Stimulated activated effector memory CD8-positive, alpha-beta T cell treated with anti-CD3 and anti-CD28 coated beads, Interleukin-12 subunit alpha, Interleukin-12 subunit beta, amount 100 ng/mL, for 72 hours (primary cell): ENCODE measurements around the gene FRRS1L.
"Not testable (repeated sequence)": the region's sequence is repeated elsewhere in the genome, so short reads cannot be mapped to it uniquely, and the experiment has no call there.

ENCODE experiments used
- ATAC-seq: fragments of 150-1000 bp; cut with Tn5 transposase; 2 replicates; pipeline ENCODE4 v1.10.0; 2021
- DNase-seq, 2 donors: peaks; one replicate each; pipeline ENCODE4 v3.0.0; 2021 to 2022; ENCODE audit warnings: low spot score in 2 of 2
- H3K27ac Mint-ChIP-seq: one replicate; pipeline ENCODE4 v1.8.0; 2022; ENCODE audit warnings: mild to moderate bottlenecking, mixed read lengths
- H3K36me3 Mint-ChIP-seq: one replicate; pipeline ENCODE4 v1.8.0; 2022; ENCODE audit warnings: mild to moderate bottlenecking, mixed read lengths
- H3K4me1 Mint-ChIP-seq: one replicate; pipeline ENCODE4 v1.8.0; 2022; ENCODE audit warnings: mixed read lengths
- H3K4me3 Mint-ChIP-seq: one replicate; pipeline ENCODE4 v1.8.0; 2022; ENCODE audit warnings: mild to moderate bottlenecking, mixed read lengths
- H3K9me3 Mint-ChIP-seq: one replicate; pipeline ENCODE4 v1.8.0; 2022; ENCODE audit warnings: mixed read lengths

The FRRS1L gene

DNA sequence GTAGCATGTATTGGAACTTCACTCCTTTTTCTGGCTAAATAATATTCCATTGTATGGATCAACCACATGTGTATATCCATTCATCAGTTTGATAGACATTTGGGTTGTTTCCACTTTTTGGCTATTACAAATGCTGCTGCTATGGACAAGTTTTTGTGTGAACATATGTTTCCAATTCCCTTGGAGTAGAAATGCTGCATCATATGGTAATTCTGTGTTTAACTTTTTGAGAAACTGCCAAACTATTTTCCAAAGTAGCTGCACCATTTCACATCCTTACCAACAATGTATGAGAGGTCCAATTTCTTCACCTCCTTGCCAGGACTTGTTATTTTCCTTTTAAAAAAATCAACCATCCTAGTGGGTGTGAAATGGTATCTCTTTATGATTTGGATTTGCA lies 8.4 kb downstream of the FRRS1L start:
- ATAC-seq: no peak
- no peak for DNase-seq

DNA sequence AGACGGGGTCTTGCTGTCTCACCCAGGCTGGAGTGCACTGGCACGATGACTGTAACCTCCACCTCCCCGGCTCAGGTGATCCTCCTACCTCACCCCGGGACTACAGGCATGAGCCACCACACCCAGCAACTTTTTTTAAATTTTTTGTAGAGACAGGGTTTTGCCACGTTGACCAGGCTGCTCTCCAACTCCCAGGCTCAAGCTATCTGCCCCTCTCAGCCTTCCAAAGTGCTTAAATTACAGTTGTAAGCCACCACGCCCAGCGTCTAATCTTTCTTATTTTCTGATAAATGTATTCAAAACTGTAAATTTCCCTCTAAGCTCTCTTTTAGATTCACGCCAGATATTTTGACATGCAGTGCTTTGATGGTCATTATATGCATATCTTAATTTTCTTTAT lies 10.3 kb downstream of the FRRS1L start:
- Mint-ChIP-seq H3K27ac (no peak overlapping the region), H3K4me3 (no peak overlapping the region), H3K36me3 (no peaks in the 10 kb centered on the region), H3K4me1 (no peaks in the 10 kb centered on the region), H3K9me3 (peaks cover 5% of the 10 kb centered on the region)
- ATAC-seq: no peak
- DNase-seq: no peak

More for the DNA sequence above, 8.4 kb downstream of the FRRS1L start:
- Mint-ChIP-seq H3K4me3 (no peak overlapping the region), H3K36me3 (no peaks in the 10 kb centered on the region), H3K4me1 (no peaks in the 10 kb centered on the region), H3K27ac (no peak overlapping the region), H3K9me3 (peaks cover 3% of the 10 kb centered on the region)

DNA sequence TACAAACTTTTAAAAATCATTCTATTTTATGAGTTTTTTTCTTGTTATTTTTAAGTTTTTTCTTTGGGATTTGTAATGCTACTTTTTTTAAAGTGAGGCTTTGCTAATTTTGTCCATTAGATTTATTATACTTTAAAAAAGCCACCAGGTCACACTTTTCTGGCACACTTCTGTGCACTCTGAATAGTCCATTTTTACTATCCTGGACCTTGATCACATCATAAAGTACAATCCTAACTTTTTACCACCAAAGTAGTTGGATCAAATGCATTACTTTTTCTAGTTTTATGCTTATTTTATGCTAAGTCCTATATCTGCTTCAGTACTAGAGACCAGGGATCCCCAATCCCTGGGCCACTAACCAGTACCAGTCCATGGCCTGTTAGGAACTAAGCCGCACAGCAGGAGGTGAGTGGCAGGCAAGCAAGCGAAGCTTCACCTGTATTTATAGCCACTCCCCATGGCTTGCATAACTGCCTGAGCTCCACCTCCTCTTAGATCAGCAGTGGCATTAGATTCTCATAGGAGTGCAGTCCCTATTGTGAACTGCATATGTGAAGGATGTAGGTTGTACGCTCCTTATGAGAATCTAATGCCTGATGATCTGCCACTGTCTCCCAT lies 16.0 kb downstream of the FRRS1L start:
- H3K4me3 Mint-ChIP-seq: no peak overlapping the region
- no peaks in the 10 kb centered on the region for H3K4me1 Mint-ChIP-seq
- ATAC-seq: no peak
- no peak for DNase-seq
- no peak overlapping the region for H3K27ac Mint-ChIP-seq
- no peaks in the 10 kb centered on the region for H3K36me3 Mint-ChIP-seq
- H3K9me3 Mint-ChIP-seq: peaks cover 2% of the 10 kb centered on the region

- DNase-seq (no peak), ATAC-seq (no peak)
- no peaks in the 10 kb centered on the region for H3K36me3 Mint-ChIP-seq
- H3K9me3 Mint-ChIP-seq: peaks cover 2% of the 10 kb centered on the region
- no peaks in the 10 kb centered on the region for H3K4me1 Mint-ChIP-seq
- no peak overlapping the region for H3K27ac Mint-ChIP-seq
- H3K4me3 Mint-ChIP-seq: no peak overlapping the region
Measured at GRCh38 chr9:109149722-109150121, 17.3 kb downstream of the FRRS1L start.

GRCh38 chr9:109149089-109149488 lies 18.0 kb downstream of the FRRS1L start:
- no peak for ATAC-seq
- H3K9me3 Mint-ChIP-seq: peaks cover 2% of the 10 kb centered on the region
- no peak overlapping the region for H3K27ac Mint-ChIP-seq
- H3K36me3 Mint-ChIP-seq: no peaks in the 10 kb centered on the region
- no peak for DNase-seq
- peaks cover 2% of the 10 kb centered on the region for H3K4me1 Mint-ChIP-seq
- H3K4me3 Mint-ChIP-seq: no peak overlapping the region

- Mint-ChIP-seq H3K4me1 (peaks cover 6% of the 10 kb centered on the region), H3K36me3 (no peaks in the 10 kb centered on the region), H3K27ac (no peak overlapping the region), H3K9me3 (no peaks in the 10 kb centered on the region), H3K4me3 (no peak overlapping the region)
- DNase-seq (no peak), ATAC-seq (no peak)
Measured at GRCh38 chr9:109145051-109145450, 22.0 kb downstream of the FRRS1L start.

DNA sequence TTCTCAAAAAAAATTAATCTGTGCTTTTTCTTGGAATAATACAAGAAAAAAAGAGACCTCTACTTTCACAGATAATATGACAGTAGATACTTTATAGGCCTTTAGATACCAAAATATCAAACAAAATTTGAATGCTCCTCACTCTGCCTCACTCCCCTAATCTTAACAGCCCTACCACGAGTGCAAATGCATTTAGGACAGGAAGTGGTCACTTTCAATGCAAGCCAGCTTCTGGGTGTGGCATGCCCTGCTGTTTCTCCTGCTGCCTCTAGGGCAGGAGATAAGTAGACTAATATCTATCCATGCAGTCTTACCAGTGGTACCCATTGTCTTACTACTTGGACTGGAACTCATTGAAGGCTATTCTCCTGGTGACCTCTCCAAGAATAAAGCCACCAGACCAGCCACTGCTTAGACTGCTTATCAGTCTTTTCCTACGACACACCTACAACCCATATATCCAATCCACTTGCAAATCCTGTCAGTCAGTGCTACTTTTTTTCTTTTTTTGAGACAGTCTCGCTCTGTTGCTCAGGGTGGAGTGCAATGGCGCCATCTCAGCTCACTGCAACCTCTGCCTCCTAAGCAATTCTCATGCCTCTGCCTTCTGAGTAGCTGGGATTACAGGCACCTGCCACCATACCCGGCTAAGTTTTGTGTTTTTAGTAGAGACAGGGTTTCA lies 23.0 kb downstream of the FRRS1L start:
- peak; percentile 86 for ATAC-seq
- DNase-seq: no peak
- no peak overlapping the region for H3K4me3 Mint-ChIP-seq
- no peaks in the 10 kb centered on the region for H3K36me3 Mint-ChIP-seq
- H3K9me3 Mint-ChIP-seq: no peaks in the 10 kb centered on the region
- no peak overlapping the region for H3K27ac Mint-ChIP-seq
- peaks cover 6% of the 10 kb centered on the region for H3K4me1 Mint-ChIP-seq

GRCh38 chr9:109141375-109141774 lies 25.7 kb downstream of the FRRS1L start:
- H3K9me3 Mint-ChIP-seq: no peaks in the 10 kb centered on the region
- H3K36me3 Mint-ChIP-seq: no peaks in the 10 kb centered on the region
- no peak overlapping the region for H3K27ac Mint-ChIP-seq
- DNase-seq: no peak
- H3K4me1 Mint-ChIP-seq: peaks cover 6% of the 10 kb centered on the region
- no peak for ATAC-seq
- H3K4me3 Mint-ChIP-seq: no peak overlapping the region

DNA sequence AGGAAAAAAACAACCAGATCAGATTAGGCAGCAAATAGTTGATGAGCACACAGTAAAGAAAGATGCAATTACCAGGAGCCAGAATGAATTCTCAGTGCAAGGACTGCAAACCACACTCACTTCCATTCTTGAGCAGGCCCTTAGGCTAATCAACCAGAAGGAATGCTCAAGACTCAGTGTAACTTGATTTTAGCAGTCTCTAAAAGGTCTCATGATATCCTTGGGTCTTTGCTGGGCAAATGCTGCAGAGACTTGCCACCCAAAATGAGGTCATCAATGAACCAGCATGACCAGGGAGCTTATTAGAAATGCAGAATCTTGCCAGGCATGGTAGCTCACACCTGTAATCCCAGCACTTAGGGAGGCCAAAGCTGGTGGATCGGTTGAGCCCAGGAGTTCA lies 27.2 kb downstream of the FRRS1L start:
- H3K4me3 Mint-ChIP-seq: no peak overlapping the region
- no peak overlapping the region for H3K27ac Mint-ChIP-seq
- H3K9me3 Mint-ChIP-seq: no peaks in the 10 kb centered on the region
- ATAC-seq (no peak), DNase-seq (no peak)
- no peaks in the 10 kb centered on the region for H3K36me3 Mint-ChIP-seq
- peaks cover 6% of the 10 kb centered on the region for H3K4me1 Mint-ChIP-seq

DNA sequence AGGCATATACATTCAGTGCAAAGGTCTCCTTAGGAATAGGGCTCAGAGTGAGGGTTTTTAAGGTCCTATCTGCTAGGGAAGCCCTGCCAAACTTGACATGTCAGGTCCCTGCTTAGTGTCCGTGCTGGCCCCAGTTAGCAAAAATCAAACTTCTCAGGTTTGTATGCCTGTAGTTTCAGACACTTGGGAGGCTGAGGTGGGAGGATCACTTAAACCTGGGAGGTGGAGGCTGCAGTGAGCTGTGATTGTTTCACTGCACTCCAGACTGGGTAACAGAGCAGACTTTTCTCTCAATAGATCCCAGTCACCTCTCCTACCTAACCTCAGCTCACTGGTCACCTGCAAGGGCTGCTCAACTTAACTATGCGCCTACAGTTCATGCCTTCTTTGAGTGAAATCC lies 28.6 kb downstream of the FRRS1L start:
- no peak for ATAC-seq
- H3K27ac Mint-ChIP-seq: no peak overlapping the region
- H3K9me3 Mint-ChIP-seq: no peaks in the 10 kb centered on the region

GRCh38 chr9:109134167-109134578 lies 32.9 kb downstream of the FRRS1L start:
- DNase-seq: no peak
- Mint-ChIP-seq H3K4me3 (no peak overlapping the region), H3K27ac (no peak overlapping the region), H3K36me3 (no peaks in the 10 kb centered on the region), H3K9me3 (no peaks in the 10 kb centered on the region), H3K4me1 (no peaks in the 10 kb centered on the region)
- no peak for ATAC-seq

More for the DNA sequence above, 28.6 kb downstream of the FRRS1L start:
- H3K36me3 Mint-ChIP-seq: no peaks in the 10 kb centered on the region
- no peak for DNase-seq
- no peak overlapping the region for H3K4me3 Mint-ChIP-seq
- H3K4me1 Mint-ChIP-seq: no peaks in the 10 kb centered on the region

DNA sequence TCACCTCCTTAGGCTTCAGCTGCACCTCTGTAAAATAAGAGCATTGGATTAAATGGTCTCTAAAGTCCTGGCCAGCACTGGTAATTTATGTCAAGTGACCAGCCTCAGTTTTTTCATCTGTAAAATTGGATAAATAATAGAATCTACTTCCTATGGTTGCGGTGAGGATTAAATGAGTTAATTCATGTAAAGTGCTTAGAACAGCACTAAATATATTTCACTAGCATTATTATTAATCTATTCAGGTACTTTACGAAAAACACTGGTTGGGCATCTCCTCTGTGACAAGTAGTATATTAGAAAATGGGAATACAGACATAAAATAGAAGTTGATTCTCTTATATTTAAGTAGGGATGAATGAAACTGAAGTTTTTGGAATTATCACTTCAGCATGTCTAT lies 33.5 kb downstream of the FRRS1L start:
- Mint-ChIP-seq H3K4me1 (no peaks in the 10 kb centered on the region), H3K9me3 (no peaks in the 10 kb centered on the region), H3K36me3 (no peaks in the 10 kb centered on the region), H3K27ac (no peak overlapping the region), H3K4me3 (no peak overlapping the region)
- DNase-seq: no peak
- no peak for ATAC-seq

- no peak for DNase-seq
- ATAC-seq: no peak
- Mint-ChIP-seq H3K36me3 (no peaks in the 10 kb centered on the region), H3K9me3 (no peaks in the 10 kb centered on the region), H3K4me1 (no peaks in the 10 kb centered on the region), H3K4me3 (no peak overlapping the region), H3K27ac (no peak overlapping the region)
Measured at GRCh38 chr9:109132567-109133021, 34.5 kb downstream of the FRRS1L start.

DNA sequence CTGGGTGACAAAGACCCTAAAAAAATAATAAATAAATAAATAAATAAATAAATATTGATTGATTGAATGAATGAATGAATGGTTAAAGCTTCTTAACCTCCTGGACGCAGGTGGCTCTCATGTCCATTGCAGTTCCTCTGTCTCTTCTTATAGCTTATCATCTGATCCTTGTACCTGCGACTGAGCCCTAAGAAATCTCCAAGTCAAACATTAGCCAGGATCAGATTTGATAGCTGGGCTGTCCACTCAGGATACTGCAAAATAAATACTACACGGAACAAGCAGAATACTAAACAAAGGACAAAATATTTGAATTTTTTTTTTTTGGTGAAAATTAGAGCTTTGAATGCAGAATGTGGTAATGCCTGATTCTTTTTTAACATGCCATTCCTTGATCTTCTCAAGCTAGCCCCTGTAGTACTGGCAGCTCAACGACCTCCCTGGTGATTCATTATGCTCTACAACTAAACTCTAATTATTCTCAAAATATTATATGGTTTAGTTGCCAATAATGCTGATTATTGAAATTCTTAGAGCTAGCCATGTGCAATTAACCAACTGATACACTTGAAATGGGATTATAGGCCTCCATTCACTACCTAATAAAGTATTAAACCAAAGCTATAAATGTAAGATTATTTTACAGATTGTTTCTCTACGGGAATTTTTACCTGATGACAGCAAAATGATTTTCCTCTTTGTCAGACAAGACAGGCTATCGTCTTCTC lies 37.4 kb downstream of the FRRS1L start:
- ATAC-seq (no peak), DNase-seq (no peak)
- Mint-ChIP-seq H3K27ac (no peak overlapping the region), H3K4me3 (no peak overlapping the region), H3K9me3 (no peaks in the 10 kb centered on the region), H3K4me1 (no peaks in the 10 kb centered on the region), H3K36me3 (no peaks in the 10 kb centered on the region)

- not testable (repeated sequence) for ATAC-seq, H3K36me3 Mint-ChIP-seq, H3K4me1 Mint-ChIP-seq, H3K27ac Mint-ChIP-seq, H3K4me3 Mint-ChIP-seq, H3K9me3 Mint-ChIP-seq, DNase-seq
Measured at GRCh38 chr9:109126671-109127070, 40.4 kb downstream of the FRRS1L start.

DNA sequence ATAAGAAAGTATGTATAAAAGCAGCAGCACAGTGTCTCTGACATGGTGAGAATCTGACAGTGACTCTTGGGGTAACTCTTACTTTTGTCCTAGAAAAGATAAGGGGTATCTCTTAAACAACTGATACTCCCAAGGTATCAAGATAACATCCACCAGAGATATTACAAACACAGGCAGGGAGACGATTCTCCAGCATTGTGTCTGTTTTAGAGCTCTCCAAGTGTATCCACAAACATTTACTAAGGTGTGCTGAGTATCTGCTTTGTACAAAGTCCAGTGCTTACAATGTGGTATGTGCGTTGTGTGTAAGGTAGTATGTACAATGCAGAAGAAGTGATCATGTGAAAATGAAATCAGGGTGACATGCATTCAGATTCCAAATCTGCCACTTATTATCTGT lies 42.9 kb downstream of the FRRS1L start:
- ATAC-seq: no peak
- Mint-ChIP-seq H3K36me3 (no peaks in the 10 kb centered on the region), H3K4me3 (no peak overlapping the region), H3K27ac (no peak overlapping the region), H3K9me3 (no peaks in the 10 kb centered on the region), H3K4me1 (no peaks in the 10 kb centered on the region)
- no peak for DNase-seq
